ES-I3 (cell line): ENCODE data around the gene BAIAP2.
"Not testable (repeated sequence)": the region's sequence is repeated elsewhere in the genome, so short reads cannot be mapped to it uniquely, and the experiment has no call there.

Experiments
- H3K36me3 ChIP-seq: 2 replicates; pipeline ENCODE4 v1.6.1; 2013; ENCODE audit warnings: mild to moderate bottlenecking, low read length, control low read depth, moderate library complexity; ENCODE audit not compliant: insufficient read depth
- H3K4me1 ChIP-seq: 2 replicates; pipeline ENCODE4 v1.6.1; 2013; ENCODE audit warnings: mild to moderate bottlenecking, control low read depth, low read length; ENCODE audit not compliant: insufficient read depth
- H3K9ac ChIP-seq: 2 replicates; pipeline ENCODE4 v1.6.1; 2013; ENCODE audit warnings: low read depth, mild to moderate bottlenecking, low read length, moderate library complexity
- H3K9me3 ChIP-seq: 2 replicates; pipeline ENCODE4 v1.6.1; 2013; ENCODE audit warnings: mild to moderate bottlenecking, low read length, moderate library complexity; ENCODE audit not compliant: control insufficient read depth, insufficient read depth

BAIAP2 gene

GRCh38 chr17:81153340-81153803 is 118.4 kb downstream of the BAIAP2 start:
- H3K4me1 ChIP-seq: no peaks in the 10 kb centered on the region
- H3K9me3 ChIP-seq: no peaks in the 10 kb centered on the region
- no peaks in the 10 kb centered on the region for H3K36me3 ChIP-seq
- no peak overlapping the region for H3K9ac ChIP-seq

- H3K4me1 ChIP-seq, H3K9ac ChIP-seq: not testable (repeated sequence)
Observed at GRCh38 chr17:81154016-81154415, 119.1 kb downstream of the BAIAP2 start.

GRCh38 chr17:81154961-81155360 is 120.0 kb downstream of the BAIAP2 start:
- H3K36me3 ChIP-seq: no peaks in the 10 kb centered on the region
- H3K4me1 ChIP-seq: no peaks in the 10 kb centered on the region
- no peak overlapping the region for H3K9ac ChIP-seq
- H3K9me3 ChIP-seq: no peaks in the 10 kb centered on the region

More at GRCh38 chr17:81154016-81154415, 119.1 kb downstream of the BAIAP2 start:
- not testable (repeated sequence) for H3K9me3 ChIP-seq, H3K36me3 ChIP-seq

GRCh38 chr17:81156866-81157805 is 122.2 kb downstream of the BAIAP2 start:
- no peaks in the 10 kb centered on the region for H3K36me3 ChIP-seq
- no peak overlapping the region for H3K9ac ChIP-seq
- no peaks in the 10 kb centered on the region for H3K9me3 ChIP-seq

GRCh38 chr17:81157848-81158687 is 123.1 kb downstream of the BAIAP2 start:
- Histone ChIP-seq H3K36me3 (no peaks in the 10 kb centered on the region), H3K9me3 (no peaks in the 10 kb centered on the region), H3K9ac (no peak overlapping the region), H3K4me1 (no peaks in the 10 kb centered on the region)

More at GRCh38 chr17:81156866-81157805, 122.2 kb downstream of the BAIAP2 start:
- H3K4me1 ChIP-seq: no peaks in the 10 kb centered on the region

GRCh38 chr17:81158688-81159590 is 124.0 kb downstream of the BAIAP2 start:
- Histone ChIP-seq H3K4me1 (no peaks in the 10 kb centered on the region), H3K9me3 (no peaks in the 10 kb centered on the region), H3K9ac (no peak overlapping the region), H3K36me3 (no peaks in the 10 kb centered on the region)

- no peaks in the 10 kb centered on the region for H3K4me1 ChIP-seq
- H3K9ac ChIP-seq: no peak overlapping the region
- H3K9me3 ChIP-seq: no peaks in the 10 kb centered on the region
- H3K36me3 ChIP-seq: no peaks in the 10 kb centered on the region
Observed at GRCh38 chr17:81159611-81160265, 124.8 kb downstream of the BAIAP2 start.

GRCh38 chr17:81160306-81160705 is 125.4 kb downstream of the BAIAP2 start:
- Histone ChIP-seq H3K4me1 (no peaks in the 10 kb centered on the region; the same call in 1 of the 2 replicates), H3K9me3 (no peaks in the 10 kb centered on the region), H3K36me3 (no peaks in the 10 kb centered on the region), H3K9ac (no peak overlapping the region)

- Histone ChIP-seq H3K9me3 (no peaks in the 10 kb centered on the region), H3K36me3 (no peaks in the 10 kb centered on the region), H3K4me1 (no peaks in the 10 kb centered on the region; the same call in 1 of the 2 replicates), H3K9ac (no peak overlapping the region)
Observed at GRCh38 chr17:81160747-81161453, 125.9 kb downstream of the BAIAP2 start.

- Histone ChIP-seq H3K36me3 (no peaks in the 10 kb centered on the region), H3K4me1 (no peaks in the 10 kb centered on the region; the same call in 1 of the 2 replicates), H3K9ac (no peak overlapping the region), H3K9me3 (no peaks in the 10 kb centered on the region)
Observed at GRCh38 chr17:81161536-81161935, 126.6 kb downstream of the BAIAP2 start.

GRCh38 chr17:81161972-81162371 is 127.0 kb downstream of the BAIAP2 start:
- no peaks in the 10 kb centered on the region for H3K36me3 ChIP-seq
- no peak overlapping the region for H3K9ac ChIP-seq
- no peaks in the 10 kb centered on the region; the same call in 1 of the 2 replicates for H3K4me1 ChIP-seq
- no peaks in the 10 kb centered on the region for H3K9me3 ChIP-seq

- Histone ChIP-seq H3K9me3 (no peaks in the 10 kb centered on the region), H3K36me3 (no peaks in the 10 kb centered on the region), H3K9ac (no peak overlapping the region), H3K4me1 (no peaks in the 10 kb centered on the region; the same call in 1 of the 2 replicates)
Observed at GRCh38 chr17:81162491-81162890, 127.5 kb downstream of the BAIAP2 start.
